IMR-90 (cell line): ENCODE measurements around the gene RBFOX1. TPM values are rescaled to one million over a fixed set of nuclear protein-coding genes. Genes with fewer than 3 reads are reported as not detected.

Source experiments
- ATAC-seq: fragments of 200-7000 bp; cut with Tn5 transposase; 2 replicates; pipeline ENCODE4 v1.9.1; 2020; ENCODE audit warnings: low read depth, mild to moderate bottlenecking, moderate library complexity
- BruUV-seq: library from RNA; stranded (reverse); fragments of 400-500 nt; replicated peaks from 2 replicates; lab custom pipeline; 2021; lab: Mats Ljungman, UMichigan
- CTCF ChIA-PET: fragments of 300-600 bp; formaldehyde crosslinking; extraction: SDS; loops from one replicate; lab custom pipeline; 2021; ENCODE audit warnings: antibody characterized with exemption; lab: Yijun Ruan, JAX
- POLR2A ChIA-PET: fragments of 300-600 bp; sonication (Branson Sonifier 250); formaldehyde crosslinking; loops from one replicate; lab custom pipeline; 2022; ENCODE audit warnings: antibody characterized with exemption; ENCODE audit not compliant: unreplicated experiment; lab: Charles Lee
- DNase-seq: peaks from one replicate; pipeline ENCODE4 v3.0.0; 2013
- H2AFZ ChIP-seq: replicated peaks from 2 replicates; pipeline ENCODE3; 2013; ENCODE audit warnings: low read length, mild to moderate bottlenecking; ENCODE audit not compliant: poor library complexity
- H2AK5ac ChIP-seq: 2 replicates; pipeline ENCODE4 v1.6.1; 2013; ENCODE audit warnings: low read depth, low read length, inconsistent platforms
- H2AK9ac ChIP-seq: replicated peaks from 2 replicates; pipeline ENCODE3; 2013; ENCODE audit warnings: mild to moderate bottlenecking, low read depth, low read length, moderate library complexity; ENCODE audit not compliant: poor library complexity
- H2BK120ac ChIP-seq: 2 replicates; pipeline ENCODE4 v1.6.1; 2013; ENCODE audit warnings: low read depth, low read length, inconsistent platforms
- H2BK15ac ChIP-seq: 3 replicates; pipeline ENCODE4 v1.6.1; 2013; ENCODE audit warnings: low read depth, low read length, inconsistent platforms
- H2BK20ac ChIP-seq: 2 replicates; pipeline ENCODE4 v1.6.1; 2013; ENCODE audit warnings: low read depth, mild to moderate bottlenecking, inconsistent platforms, low read length, moderate library complexity
- H2BK5ac ChIP-seq: 2 replicates; pipeline ENCODE4 v1.6.1; 2013; ENCODE audit warnings: mild to moderate bottlenecking, low read depth, low read length, inconsistent platforms; ENCODE audit not compliant: poor library complexity, severe bottlenecking
- H3K14ac ChIP-seq: replicated peaks from 2 replicates; pipeline ENCODE4 v1.6.1; 2013; ENCODE audit warnings: low read depth, low read length, inconsistent platforms
- H3K18ac ChIP-seq: 2 replicates; pipeline ENCODE4 v1.6.1; 2013; ENCODE audit warnings: low read depth, low read length, control low read depth
- H3K23ac ChIP-seq: 2 replicates; pipeline ENCODE4 v1.6.1; 2013; ENCODE audit warnings: low read depth, low read length, inconsistent platforms
- H3K27ac ChIP-seq: 2 replicates; pipeline ENCODE4 v1.5.1; 2013; ENCODE audit warnings: mild to moderate bottlenecking, control low read depth, low read length; ENCODE audit not compliant: insufficient read depth
- H3K27me3 ChIP-seq: 2 replicates; pipeline ENCODE4 v1.6.1; 2013; ENCODE audit warnings: low read length; ENCODE audit not compliant: control insufficient read depth, insufficient read depth
- H3K36me3 ChIP-seq: 2 replicates; pipeline ENCODE4 v1.6.1; 2013; ENCODE audit warnings: low read length, mixed read lengths; ENCODE audit not compliant: control insufficient read depth, insufficient read depth
- H3K4ac ChIP-seq: 2 replicates; pipeline ENCODE4 v1.6.1; 2013; ENCODE audit warnings: low read depth, low read length, inconsistent platforms
- H3K4me1 ChIP-seq: 2 replicates; pipeline ENCODE4 v1.6.1; 2013; ENCODE audit warnings: low read length, mixed read lengths; ENCODE audit not compliant: control insufficient read depth, insufficient read depth
- H3K4me2 ChIP-seq: 2 replicates; pipeline ENCODE4 v1.6.1; 2013; ENCODE audit warnings: low read depth, mild to moderate bottlenecking, control low read depth, low read length, moderate library complexity
- H3K4me3 ChIP-seq: 2 replicates; pipeline ENCODE4 v1.5.1; 2013; ENCODE audit warnings: low read depth, mild to moderate bottlenecking, control low read depth, low read length, moderate library complexity; ENCODE audit not compliant: insufficient read depth
- H3K56ac ChIP-seq: 2 replicates; pipeline ENCODE4 v1.6.1; 2013; ENCODE audit warnings: low read length, inconsistent platforms; ENCODE audit not compliant: insufficient read depth; ENCODE audit errors: extremely low read depth
- H3K79me1 ChIP-seq, 2 experiments: 2 replicates each; pipeline ENCODE4 v1.6.1; 2013; ENCODE audit warnings: low read length in 2 of 2, inconsistent platforms in 1 of 2, low read depth in 1 of 2
- H3K9ac ChIP-seq: 2 replicates; pipeline ENCODE4 v1.6.1; 2013; ENCODE audit warnings: low read depth, low read length, control low read depth
- H3K9me1 ChIP-seq: 2 replicates; pipeline ENCODE4 v1.6.1; 2013; ENCODE audit warnings: low read length, inconsistent platforms; ENCODE audit not compliant: insufficient read depth
- H3K9me3 ChIP-seq: 2 replicates; pipeline ENCODE4 v1.6.1; 2013; ENCODE audit warnings: low read length; ENCODE audit not compliant: control insufficient read depth, insufficient read depth
- H4K20me1 ChIP-seq: 2 replicates; pipeline ENCODE4 v1.6.1; 2013; ENCODE audit warnings: low read length, inconsistent platforms; ENCODE audit not compliant: insufficient read depth
- H4K5ac ChIP-seq: 2 replicates; pipeline ENCODE4 v1.6.1; 2013; ENCODE audit warnings: mild to moderate bottlenecking, low read depth, low read length, control low read depth
- H4K8ac ChIP-seq, 2 experiments: 2 replicates each; pipeline ENCODE4 v1.6.1; 2013; ENCODE audit warnings: low read depth in 2 of 2, low read length in 2 of 2, control low read depth in 1 of 2, inconsistent platforms in 1 of 2
- H4K91ac ChIP-seq: 2 replicates; pipeline ENCODE4 v1.6.1; 2013; ENCODE audit warnings: low read depth, low read length, inconsistent platforms; ENCODE audit not compliant: insufficient read depth
- CHD1 ChIP-seq: IDR thresholded peaks from 2 replicates; pipeline ENCODE4 v1.6.1; 2012; ENCODE audit warnings: low read depth, low read length, improper control_type of control experiment
- FOS ChIP-seq: fragments of 150-350 bp; IDR thresholded peaks from 2 replicates; pipeline ENCODE4 v1.6.1; 2016; ENCODE audit warnings: low read depth, low read length
- MAFK ChIP-seq: IDR thresholded peaks from 2 replicates; pipeline ENCODE4 v1.6.1; 2012; ENCODE audit warnings: low read depth, low read length, improper control_type of control experiment
- MXI1 ChIP-seq: IDR thresholded peaks from 2 replicates; pipeline ENCODE4 v1.6.1; 2012; ENCODE audit warnings: low read depth, mild to moderate bottlenecking, low read length, moderate library complexity, borderline replicate concordance
- RFX5 ChIP-seq: IDR thresholded peaks from 2 replicates; pipeline ENCODE4 v1.8.0; 2012; ENCODE audit warnings: low read depth, mild to moderate bottlenecking, low read length, moderate library complexity
- WGBS, 2 experiments: methylation state at CpG; one replicate each; pipeline versions ENCODE4 v1.1.5 to v1.1.7; 2013; ENCODE audit warnings: missing lambda C conversion rate in 2 of 2; ENCODE audit not compliant: insufficient read length in 1 of 2; ENCODE audit errors: extremely low coverage in 2 of 2; 5-methylcytosine and 5-hydroxymethylcytosine counted together
- dilution Hi-C: fragments of 300-500 bp; cut with HindIII; formaldehyde crosslinking; loops from one replicate; pipeline ENCODE4 v1.14.3; 2018; ENCODE audit warnings: low sequenced_read_pairs; ENCODE audit not compliant: unreplicated experiment
- in situ Hi-C: fragments of 300-500 bp; cut with MboI; formaldehyde crosslinking; loops from 3 replicates; pipeline ENCODE4 v1.14.3; 2019; ENCODE audit warnings: low sequenced_read_pairs, inconsistent platforms, mixed read lengths
- intact Hi-C: fragments of 100-400 bp; cut with micrococcal nuclease; formaldehyde crosslinking; loops from 2 replicates; pipeline ENCODE4 v1.10.0; 2022
- polyA plus RNA-seq, 3 experiments: library from polyadenylated mRNA; depleted of rRNA; stranded (reverse); fragments of >200 nt; gene quantifications; 2 replicates each; pipeline ENCODE4 v1.2.3, GENCODE V29; 2012; ENCODE audit warnings: low replicate concordance in 1 of 3
- total RNA-seq: library from RNA; depleted of rRNA; stranded (reverse); fragments of >200 nt; gene quantifications from 2 replicates; pipeline ENCODE4 v1.2.3, GENCODE V29; 2012
- TF ChIP-seq, protein P1 (sequence below): conservative IDR thresholded peaks from 2 replicates; pipeline ENCODE4 v1.5.1; 2012; ENCODE audit warnings: mild to moderate bottlenecking, low read depth, low read length, improper control_type of control experiment

RBFOX1 gene
- total and polyA plus RNA-seq, 2 of the 4 experiments (the other 2 are of a cell fraction): not detected

DNA sequence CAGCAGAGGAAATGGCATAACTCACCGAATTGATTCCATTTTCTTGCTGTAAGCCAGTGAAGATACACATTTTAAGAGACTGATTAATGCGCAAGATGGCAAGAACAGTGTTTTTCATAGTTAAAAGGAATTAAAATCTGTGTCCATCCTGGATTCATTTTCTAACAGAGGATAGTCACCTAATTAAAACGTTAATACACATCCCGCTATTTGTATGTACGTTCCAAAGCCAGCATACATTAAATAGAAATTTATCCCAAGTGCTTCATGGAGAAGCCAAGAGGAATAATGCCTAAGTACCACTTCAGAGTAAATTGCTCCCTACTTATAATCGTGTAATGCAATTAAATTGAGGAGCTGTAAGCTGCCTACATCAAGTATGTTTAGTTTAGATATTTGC is 49.9 kb downstream of the RBFOX1 start:
- intact Hi-C loops (no loop called here), in situ Hi-C loops (no loop called here), dilution Hi-C loops (no loop called here)
- Histone ChIP-seq H4K20me1 (no peaks in the 10 kb centered on the region), H2AFZ (no peak overlapping the region), H4K91ac (no peak overlapping the region), H3K36me3 (no peaks in the 10 kb centered on the region), H3K56ac (no peak overlapping the region), H3K79me1 (no peaks in the 10 kb centered on the region), H2BK20ac (no peak overlapping the region), H3K23ac (no peak overlapping the region), H3K9me1 (no peaks in the 10 kb centered on the region), H3K14ac (no peak overlapping the region), H3K27ac (no peak overlapping the region), H3K18ac (no peak overlapping the region), H2AK5ac (no peak overlapping the region), H3K9me3 (peaks cover 9% of the 10 kb centered on the region), H2BK120ac (no peak overlapping the region), H3K4ac (no peak overlapping the region), H4K8ac (no peak overlapping the region), H3K4me3 (no peak overlapping the region), H2BK15ac (no peak overlapping the region), H3K27me3 (no peaks in the 10 kb centered on the region), H3K9ac (no peak overlapping the region), H4K5ac (no peak overlapping the region), H2AK9ac (no peak overlapping the region), H3K4me1 (no peaks in the 10 kb centered on the region), H3K4me2 (no peak overlapping the region), H2BK5ac (no peak overlapping the region)
- no TSS peak for BruUV-seq
- CTCF ChIA-PET: no interaction called here
- TF ChIP-seq CHD1: no peak
- no peak for TF ChIP-seq MAFK
- TF ChIP-seq MXI1: no peak
- TF ChIP-seq RFX5: no peak
- no peak for TF ChIP-seq FOS
- TF ChIP-seq, protein P1, sequence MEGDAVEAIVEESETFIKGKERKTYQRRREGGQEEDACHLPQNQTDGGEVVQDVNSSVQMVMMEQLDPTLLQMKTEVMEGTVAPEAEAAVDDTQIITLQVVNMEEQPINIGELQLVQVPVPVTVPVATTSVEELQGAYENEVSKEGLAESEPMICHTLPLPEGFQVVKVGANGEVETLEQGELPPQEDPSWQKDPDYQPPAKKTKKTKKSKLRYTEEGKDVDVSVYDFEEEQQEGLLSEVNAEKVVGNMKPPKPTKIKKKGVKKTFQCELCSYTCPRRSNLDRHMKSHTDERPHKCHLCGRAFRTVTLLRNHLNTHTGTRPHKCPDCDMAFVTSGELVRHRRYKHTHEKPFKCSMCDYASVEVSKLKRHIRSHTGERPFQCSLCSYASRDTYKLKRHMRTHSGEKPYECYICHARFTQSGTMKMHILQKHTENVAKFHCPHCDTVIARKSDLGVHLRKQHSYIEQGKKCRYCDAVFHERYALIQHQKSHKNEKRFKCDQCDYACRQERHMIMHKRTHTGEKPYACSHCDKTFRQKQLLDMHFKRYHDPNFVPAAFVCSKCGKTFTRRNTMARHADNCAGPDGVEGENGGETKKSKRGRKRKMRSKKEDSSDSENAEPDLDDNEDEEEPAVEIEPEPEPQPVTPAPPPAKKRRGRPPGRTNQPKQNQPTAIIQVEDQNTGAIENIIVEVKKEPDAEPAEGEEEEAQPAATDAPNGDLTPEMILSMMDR: no peak
- POLR2A ChIA-PET: no interaction called here
- ATAC-seq (no peak), DNase-seq (no peak)
- WGBS, 2 experiments: no CpG with 5 or more reads among the region's 6 CpGs
